Panc1 (cell line): ENCODE measurements around the gene PLCB4. TPM values are rescaled to one million over a fixed set of nuclear protein-coding genes. Genes with fewer than 3 reads are reported as not detected.

Experiments
- ATAC-seq: fragments of 200-7000 bp; cut with Tn5 transposase; 2 replicates; pipeline ENCODE4 v1.9.1; 2020; ENCODE audit warnings: mild to moderate bottlenecking, moderate library complexity
- BruUV-seq: library from RNA; stranded (reverse); fragments of 400-500 nt; replicated peaks from 2 replicates; lab custom pipeline; 2021; lab: Mats Ljungman, UMichigan
- CTCF ChIA-PET: fragments of 300-600 bp; sonication (Branson Sonifier 250); formaldehyde crosslinking; loops from one replicate; lab custom pipeline; 2022; ENCODE audit warnings: antibody characterized with exemption; lab: Charles Lee
- POLR2A ChIA-PET: fragments of 300-600 bp; sonication (Branson Sonifier 250); formaldehyde crosslinking; loops from one replicate; lab custom pipeline; 2022; ENCODE audit warnings: antibody characterized with exemption; lab: Charles Lee
- DNase-seq: peaks from one replicate; pipeline ENCODE4 v3.0.0-alpha.2; 2010; ENCODE audit warnings: low read depth, low spot score
- H3K27ac ChIP-seq: 2 replicates; pipeline ENCODE4 v1.5.1; 2011; ENCODE audit warnings: mild to moderate bottlenecking, low read length, inconsistent platforms
- H3K27me3 ChIP-seq: fragments of 200-500 bp; sonication (Bioruptor generic); 2 replicates; pipeline ENCODE4 v1.6.0; 2014; ENCODE audit warnings: low read length, inconsistent platforms; ENCODE audit not compliant: control insufficient read depth, insufficient read depth
- H3K36me3 ChIP-seq: fragments of 200-500 bp; sonication (Bioruptor generic); 2 replicates; pipeline ENCODE4 v1.5.1; 2014; ENCODE audit warnings: inconsistent platforms, mild to moderate bottlenecking, low read length, moderate library complexity; ENCODE audit not compliant: control insufficient read depth, insufficient read depth
- H3K4me1 ChIP-seq: 2 replicates; pipeline ENCODE4 v1.5.1; 2011; ENCODE audit warnings: inconsistent platforms, mild to moderate bottlenecking, low read length, moderate library complexity; ENCODE audit not compliant: control insufficient read depth, insufficient read depth
- H3K4me3 ChIP-seq, 2 experiments: 2 replicates each; pipeline ENCODE4 v1.5.1; 2011 to 2012; ENCODE audit warnings: low read depth in 2 of 2, low read length in 2 of 2, mild to moderate bottlenecking in 2 of 2, inconsistent platforms in 1 of 2, moderate library complexity in 1 of 2
- H3K9me3 ChIP-seq: fragments of 200-500 bp; sonication (Bioruptor generic); 2 replicates; pipeline ENCODE4 v1.5.1; 2014; ENCODE audit warnings: low read depth, mild to moderate bottlenecking, inconsistent platforms, low read length, moderate library complexity; ENCODE audit not compliant: control insufficient read depth, insufficient read depth
- POLR2AphosphoS5 ChIP-seq: IDR thresholded peaks from 2 replicates; pipeline ENCODE4 v1.6.1; 2012; ENCODE audit warnings: mild to moderate bottlenecking, low read depth, low read length, moderate library complexity
- REST ChIP-seq, 2 experiments: IDR thresholded peaks; 2 replicates each; pipeline ENCODE4 v1.6.1; 2011 to 2012; ENCODE audit warnings: low read depth in 2 of 2, control low read depth in 1 of 2, low read length in 1 of 2, mild to moderate bottlenecking in 1 of 2, moderate library complexity in 1 of 2; ENCODE audit not compliant: insufficient read depth in 1 of 2
- SIN3A ChIP-seq: IDR thresholded peaks from 2 replicates; pipeline ENCODE4 v1.6.1; 2012; ENCODE audit warnings: low read depth, mild to moderate bottlenecking, low read length, moderate library complexity, borderline replicate concordance; ENCODE audit not compliant: insufficient read depth
- TCF7L2 ChIP-seq: IDR thresholded peaks from 2 replicates; pipeline ENCODE4 v1.6.1; 2011; ENCODE audit warnings: mild to moderate bottlenecking, low read depth, low read length, inconsistent platforms
- in situ Hi-C: cut with HindIII; loops from 2 replicates; pipeline ENCODE4 v1.10.0; 2016; ENCODE audit warnings: low sequenced_read_pairs, low pct_unique_long_range_greater_than_20kb
- intact Hi-C: fragments of 100-400 bp; cut with micrococcal nuclease; formaldehyde crosslinking; loops from one replicate; pipeline ENCODE4 v1.10.0; 2022; ENCODE audit not compliant: unreplicated experiment
- total RNA-seq: library from RNA; stranded (reverse); gene quantifications from one replicate; pipeline ENCODE4 v1.2.1, GENCODE V29; 2021; ENCODE audit not compliant: unreplicated experiment
- TF ChIP-seq, protein P1 (sequence below): fragments of 450-650 bp; IDR thresholded peaks from 2 replicates; pipeline ENCODE4 v1.5.1; 2017; ENCODE audit warnings: mild to moderate bottlenecking

PLCB4 gene
- total RNA-seq, 1 experiment from 2014 or later: 1.5 TPM

- in situ Hi-C loops (no loop called here), intact Hi-C loops (no loop called here)
- no peak for TF ChIP-seq TCF7L2
- TF ChIP-seq POLR2AphosphoS5: no peak
- no peak for TF ChIP-seq REST (IDR thresholded peaks at IDR 0.05; ENCODE audit: insufficient read depth in 1 of 2, low read depth in 2 of 2, low read length in 1 of 2)
- TF ChIP-seq SIN3A: no peak
- TF ChIP-seq, protein P1, sequence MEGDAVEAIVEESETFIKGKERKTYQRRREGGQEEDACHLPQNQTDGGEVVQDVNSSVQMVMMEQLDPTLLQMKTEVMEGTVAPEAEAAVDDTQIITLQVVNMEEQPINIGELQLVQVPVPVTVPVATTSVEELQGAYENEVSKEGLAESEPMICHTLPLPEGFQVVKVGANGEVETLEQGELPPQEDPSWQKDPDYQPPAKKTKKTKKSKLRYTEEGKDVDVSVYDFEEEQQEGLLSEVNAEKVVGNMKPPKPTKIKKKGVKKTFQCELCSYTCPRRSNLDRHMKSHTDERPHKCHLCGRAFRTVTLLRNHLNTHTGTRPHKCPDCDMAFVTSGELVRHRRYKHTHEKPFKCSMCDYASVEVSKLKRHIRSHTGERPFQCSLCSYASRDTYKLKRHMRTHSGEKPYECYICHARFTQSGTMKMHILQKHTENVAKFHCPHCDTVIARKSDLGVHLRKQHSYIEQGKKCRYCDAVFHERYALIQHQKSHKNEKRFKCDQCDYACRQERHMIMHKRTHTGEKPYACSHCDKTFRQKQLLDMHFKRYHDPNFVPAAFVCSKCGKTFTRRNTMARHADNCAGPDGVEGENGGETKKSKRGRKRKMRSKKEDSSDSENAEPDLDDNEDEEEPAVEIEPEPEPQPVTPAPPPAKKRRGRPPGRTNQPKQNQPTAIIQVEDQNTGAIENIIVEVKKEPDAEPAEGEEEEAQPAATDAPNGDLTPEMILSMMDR: no peak
- Histone ChIP-seq H3K27me3 (no peaks in the 10 kb centered on the region), H3K9me3 (no peaks in the 10 kb centered on the region), H3K27ac (no peak overlapping the region), H3K4me1 (no peaks in the 10 kb centered on the region), H3K36me3 (no peaks in the 10 kb centered on the region), H3K4me3 (no peak overlapping the region)
- CTCF ChIA-PET: no interaction called here
- POLR2A ChIA-PET: no interaction called here
- DNase-seq: no peak
- no peak for ATAC-seq
- no TSS peak for BruUV-seq
These were observed 70.4 kb downstream of the PLCB4 start for GRCh38 chr20:9139106-9139833.

DNA sequence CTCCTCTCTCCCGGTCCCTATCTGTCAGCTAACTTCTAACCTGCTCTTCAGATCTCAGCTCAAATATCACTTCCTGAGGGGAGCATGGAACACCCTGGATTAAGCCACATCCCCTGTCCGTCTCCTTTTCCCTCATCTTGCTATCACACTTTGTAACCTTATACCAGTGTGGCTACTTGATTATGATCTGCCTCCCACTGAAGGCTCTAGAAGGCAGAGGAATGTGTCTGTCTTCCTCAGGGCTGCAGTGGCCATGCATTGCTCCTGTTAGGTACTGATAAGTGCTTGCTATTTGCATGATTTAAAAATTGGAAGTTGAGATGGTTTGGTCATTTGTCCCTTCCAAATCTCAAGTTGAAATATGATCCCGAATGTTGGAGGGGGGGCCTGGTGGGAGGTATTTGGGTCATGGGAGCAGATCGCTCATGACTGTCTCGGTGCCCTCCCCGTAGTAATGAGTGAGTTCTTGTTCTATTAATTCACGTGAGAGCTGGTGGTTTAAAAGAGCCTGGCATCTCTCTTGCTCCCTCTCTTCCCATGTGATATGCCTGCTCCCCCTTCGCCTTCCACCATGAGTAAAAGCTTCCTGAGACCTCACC, 71.4 kb downstream of the PLCB4 start:
- no peak overlapping the region for H3K27ac ChIP-seq
- TF ChIP-seq SIN3A: no peak
- TF ChIP-seq REST (IDR thresholded peaks at IDR 0.05; ENCODE audit: insufficient read depth in 1 of 2, low read depth in 2 of 2, low read length in 1 of 2): no peak
- TF ChIP-seq POLR2AphosphoS5: no peak
- TF ChIP-seq TCF7L2: no peak
- TF ChIP-seq, protein P1: no peak
- ChIA-PET CTCF (no interaction called here), POLR2A (no interaction called here)
- H3K27me3 ChIP-seq: no peaks in the 10 kb centered on the region
- DNase-seq: no peak
- H3K36me3 ChIP-seq: no peaks in the 10 kb centered on the region
- in situ Hi-C loops (no loop called here), intact Hi-C loops (no loop called here)
- H3K4me1 ChIP-seq: no peaks in the 10 kb centered on the region
- no peak for ATAC-seq
- BruUV-seq: no TSS peak
- H3K9me3 ChIP-seq: no peaks in the 10 kb centered on the region
- H3K4me3 ChIP-seq: no peak overlapping the region
